M059J (cell line): ENCODE measurements around the gene STK32C. TPM values are rescaled to one million over a fixed set of nuclear protein-coding genes. Genes with fewer than 3 reads are reported as not detected.

ENCODE experiments used
- DNase-seq: peaks from one replicate; pipeline ENCODE4 v3.0.0-alpha.2; 2012; ENCODE audit warnings: low read depth
- total RNA-seq: library from RNA; depleted of rRNA; stranded (reverse); fragments of >200 nt; shearing (Covaris generic); gene quantifications from 2 replicates; pipeline ENCODE4 v1.2.3, GENCODE V29; 2014

The STK32C gene
- total RNA-seq, 1 experiment from 2014 or later = 3.6 TPM

DNA sequence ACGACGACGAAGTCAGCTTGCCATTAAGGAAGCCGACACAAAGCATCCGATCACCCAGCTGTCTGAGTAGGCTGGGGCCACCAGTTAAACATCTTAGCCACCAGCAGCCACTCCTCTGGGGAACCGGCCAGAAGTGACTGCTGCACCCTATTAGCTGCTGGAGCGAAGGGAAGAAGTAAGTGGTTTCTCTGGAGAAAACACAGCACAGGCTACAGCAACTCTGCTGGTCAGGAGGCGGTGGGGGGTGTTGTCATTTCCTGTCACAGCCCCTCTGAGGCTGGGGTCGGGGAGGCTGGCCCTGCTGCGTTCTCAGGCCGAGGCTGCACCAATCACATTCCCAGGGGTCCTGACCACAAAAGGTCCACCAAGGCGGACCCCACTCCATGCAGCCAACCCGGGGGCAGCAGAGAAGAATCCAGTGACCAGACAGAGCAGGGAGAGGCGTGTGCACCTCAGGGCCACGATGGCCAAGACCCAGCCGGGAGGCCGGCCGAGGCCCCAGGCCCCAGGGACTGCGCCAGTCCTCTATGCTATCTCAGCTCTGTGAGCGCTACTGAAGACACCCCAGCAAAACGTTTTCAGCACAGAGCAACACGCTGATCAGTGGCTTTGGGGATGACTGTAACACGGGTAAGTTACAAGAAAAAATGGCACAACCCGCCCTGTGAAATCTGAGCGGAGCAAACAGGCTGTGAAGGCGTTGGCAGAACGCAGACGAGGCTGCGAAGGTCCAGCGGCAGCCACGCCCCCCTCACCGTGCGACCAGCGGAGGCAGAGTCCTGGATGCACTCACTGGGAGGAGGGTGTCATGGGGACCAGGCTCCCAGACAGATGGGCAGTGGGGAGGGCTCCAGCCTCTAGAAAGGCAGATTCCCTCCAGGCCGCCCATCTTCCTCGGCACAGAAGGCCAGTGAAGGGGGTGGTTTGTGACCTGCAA, 24.8 kb downstream of the STK32C start:
- no peak for DNase-seq

DNA sequence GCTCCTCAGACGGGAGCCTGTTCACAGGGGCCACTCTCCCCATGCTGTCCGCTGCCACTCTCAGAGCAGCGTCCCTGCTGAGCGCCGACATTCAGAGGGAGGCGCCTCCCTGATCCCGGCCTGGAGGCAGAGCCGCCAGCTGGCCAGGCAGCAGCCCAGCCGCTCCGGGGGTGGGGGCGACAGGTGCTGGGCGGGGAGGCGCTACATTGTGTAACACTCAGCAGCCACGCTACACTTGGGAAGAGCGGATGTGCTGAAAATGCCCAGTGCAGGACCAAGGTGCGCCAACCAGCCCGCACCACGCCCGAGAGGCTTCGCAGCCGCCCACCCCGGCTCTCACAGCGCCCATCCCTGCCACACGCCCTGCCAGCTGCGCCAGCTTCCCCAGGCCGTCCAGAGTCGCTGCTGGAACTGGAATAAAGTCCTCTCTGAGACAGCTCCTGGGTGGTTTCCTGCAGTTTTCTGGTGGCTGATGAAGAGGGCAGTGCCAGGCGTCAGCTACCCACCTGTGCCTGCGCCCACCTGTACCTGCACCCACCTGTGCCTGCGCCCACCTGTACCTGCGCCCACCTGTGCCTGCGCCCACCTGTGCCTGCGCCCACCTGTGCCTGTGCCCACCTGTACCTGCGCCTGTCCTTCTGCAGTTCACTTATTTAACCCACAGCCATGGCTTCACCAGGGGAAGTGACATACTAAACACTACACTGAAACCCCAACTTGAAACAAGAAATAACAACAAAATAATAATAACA, 25.7 kb downstream of the STK32C start:
- DNase-seq = no peak

- DNase-seq = no peak
These were observed 27.1 kb downstream of the STK32C start for GRCh38 chr10:132280646-132281074.

DNA sequence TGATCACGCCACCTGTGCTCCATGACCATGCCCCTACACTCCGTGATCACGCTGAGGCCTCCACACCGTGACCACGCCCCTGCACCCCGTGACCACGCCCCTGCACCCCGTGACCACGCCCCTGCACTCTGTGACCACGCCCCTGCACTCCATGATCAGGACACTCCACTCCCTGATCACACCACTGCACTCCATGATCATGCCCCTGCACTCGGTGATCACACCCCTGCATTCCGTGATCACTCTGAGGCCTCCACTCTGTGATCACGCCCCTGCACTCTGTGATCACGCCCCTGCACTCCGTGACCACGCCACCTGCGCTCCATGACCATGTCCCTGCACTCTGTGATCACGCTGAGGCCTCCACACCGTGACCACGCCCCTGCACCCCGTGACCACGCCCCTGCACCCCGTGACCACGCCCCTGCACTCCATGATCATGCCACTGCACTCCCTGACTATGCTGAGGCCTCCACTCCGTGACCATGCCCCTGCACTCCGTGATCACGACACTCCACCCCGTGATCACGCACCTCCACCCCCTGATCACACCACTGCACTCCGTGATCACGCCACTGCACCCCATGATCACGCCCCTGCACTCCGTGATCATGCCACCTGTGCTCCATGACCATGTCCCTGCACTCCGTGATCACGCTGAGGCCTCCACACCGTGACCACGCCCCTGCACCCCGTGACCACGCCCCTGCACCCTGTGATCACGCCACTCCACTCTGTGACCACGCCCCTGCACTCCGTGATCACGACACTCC, 27.7 kb downstream of the STK32C start:
- DNase-seq = no peak

DNA sequence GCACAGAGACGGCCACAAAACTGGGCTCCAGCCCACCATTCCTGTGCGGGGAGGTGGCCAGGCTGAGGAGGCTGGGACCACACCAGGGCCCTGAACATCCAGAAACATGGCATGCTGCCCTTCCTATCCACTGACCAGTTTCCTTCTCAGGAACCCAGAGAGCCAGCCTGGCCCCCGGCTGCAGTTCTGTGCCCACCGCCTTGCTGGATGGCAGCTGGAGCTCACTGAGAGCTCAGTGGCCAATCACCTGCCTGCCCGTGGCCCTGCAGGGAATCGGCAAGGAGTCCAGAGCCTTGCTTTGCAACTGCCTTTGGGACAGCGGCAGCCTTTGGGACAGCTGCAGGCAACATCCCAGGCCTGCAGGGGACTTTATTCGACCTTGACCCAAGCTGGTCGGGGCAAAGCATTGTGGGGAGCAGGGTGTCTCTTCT, 30.4 kb downstream of the STK32C start:
- DNase-seq = no peak

GRCh38 chr10:132276706-132277105, 31.0 kb downstream of the STK32C start:
- DNase-seq = no peak

GRCh38 chr10:132276179-132276675, 31.5 kb downstream of the STK32C start:
- DNase-seq = no peak

- no peak for DNase-seq
These were observed 32.1 kb downstream of the STK32C start for GRCh38 chr10:132275426-132276178.

DNA sequence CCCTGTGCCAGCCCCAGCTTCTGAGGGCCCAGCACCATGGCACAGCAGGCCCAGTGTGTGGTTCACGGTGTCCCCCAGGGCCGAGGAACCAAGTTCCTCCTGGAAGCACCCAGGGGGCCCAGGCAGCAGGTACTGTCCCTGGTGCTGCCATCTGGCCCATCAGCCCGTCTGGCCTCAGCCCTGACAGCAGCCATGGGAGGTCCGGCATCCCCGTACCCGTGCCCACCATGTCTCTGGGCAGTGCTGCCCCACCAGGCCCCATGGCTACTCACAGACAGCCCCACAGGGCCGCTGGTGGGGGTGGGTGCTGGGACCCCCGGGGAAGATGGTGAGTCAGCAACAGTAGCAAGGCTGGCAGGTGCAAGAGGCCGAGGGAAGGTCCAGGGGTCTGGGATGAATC, 32.8 kb downstream of the STK32C start:
- DNase-seq = no peak

DNA sequence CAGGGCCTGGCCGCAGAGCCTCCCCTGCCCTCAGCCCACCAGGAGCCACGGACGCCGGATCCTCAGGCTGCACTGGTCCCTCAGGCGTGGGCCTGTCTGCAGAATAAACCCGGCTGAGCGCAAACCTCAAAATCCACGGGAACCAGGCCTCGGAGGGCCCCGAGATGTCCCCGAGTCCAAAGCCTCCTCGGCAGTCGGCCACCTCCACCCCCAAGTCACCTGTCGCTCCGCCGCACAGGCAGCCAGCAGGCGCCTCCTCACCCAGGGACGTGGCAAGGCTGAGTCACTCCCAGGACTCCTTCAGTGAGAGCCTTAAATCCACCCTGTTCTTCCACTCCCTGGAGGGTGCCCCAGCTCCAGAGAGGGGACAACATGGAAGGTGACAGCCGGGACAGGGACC, 33.2 kb downstream of the STK32C start:
- DNase-seq = no peak

- DNase-seq = no peak
These were observed 33.8 kb downstream of the STK32C start for GRCh38 chr10:132273966-132274365.

GRCh38 chr10:132273304-132273944, 34.3 kb downstream of the STK32C start:
- no peak for DNase-seq

DNA sequence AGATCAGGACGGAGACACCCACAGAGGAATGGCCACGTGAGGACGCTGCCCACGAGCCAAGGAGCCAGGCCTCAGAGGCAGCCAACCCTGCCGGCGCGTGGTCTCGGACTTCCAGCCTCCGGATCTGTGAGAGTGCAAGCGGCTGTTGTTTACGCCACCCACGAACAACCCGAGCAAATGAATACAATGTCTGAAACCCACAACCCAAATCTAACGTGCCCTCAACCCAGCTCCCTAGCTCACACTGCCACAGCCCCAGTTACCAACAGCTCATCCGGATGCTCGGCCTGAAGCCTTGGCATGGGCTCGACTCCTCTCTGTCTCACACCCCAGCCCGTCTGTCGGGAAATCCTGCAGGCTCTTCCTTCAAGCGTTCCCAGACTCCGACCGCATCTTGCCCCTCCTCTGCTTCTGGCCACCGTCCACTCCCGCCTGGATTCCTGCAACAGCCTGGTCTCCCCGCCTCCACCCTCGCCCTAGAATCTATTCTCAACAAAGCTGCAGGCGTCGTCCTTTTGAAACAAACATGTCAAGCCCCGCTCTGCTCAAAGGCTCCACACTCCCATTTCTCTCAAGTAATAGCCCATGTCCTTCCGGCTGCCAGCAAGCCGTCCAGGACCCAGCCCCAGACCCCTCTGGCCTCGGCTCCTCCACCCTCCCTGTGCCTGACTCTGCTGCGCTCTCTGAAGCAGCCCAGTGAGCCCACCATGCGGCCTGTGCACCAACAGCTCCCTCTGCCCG, 35.3 kb downstream of the STK32C start:
- no peak for DNase-seq

- no peak for DNase-seq
These were observed 36.1 kb downstream of the STK32C start for GRCh38 chr10:132271458-132272230.

DNA sequence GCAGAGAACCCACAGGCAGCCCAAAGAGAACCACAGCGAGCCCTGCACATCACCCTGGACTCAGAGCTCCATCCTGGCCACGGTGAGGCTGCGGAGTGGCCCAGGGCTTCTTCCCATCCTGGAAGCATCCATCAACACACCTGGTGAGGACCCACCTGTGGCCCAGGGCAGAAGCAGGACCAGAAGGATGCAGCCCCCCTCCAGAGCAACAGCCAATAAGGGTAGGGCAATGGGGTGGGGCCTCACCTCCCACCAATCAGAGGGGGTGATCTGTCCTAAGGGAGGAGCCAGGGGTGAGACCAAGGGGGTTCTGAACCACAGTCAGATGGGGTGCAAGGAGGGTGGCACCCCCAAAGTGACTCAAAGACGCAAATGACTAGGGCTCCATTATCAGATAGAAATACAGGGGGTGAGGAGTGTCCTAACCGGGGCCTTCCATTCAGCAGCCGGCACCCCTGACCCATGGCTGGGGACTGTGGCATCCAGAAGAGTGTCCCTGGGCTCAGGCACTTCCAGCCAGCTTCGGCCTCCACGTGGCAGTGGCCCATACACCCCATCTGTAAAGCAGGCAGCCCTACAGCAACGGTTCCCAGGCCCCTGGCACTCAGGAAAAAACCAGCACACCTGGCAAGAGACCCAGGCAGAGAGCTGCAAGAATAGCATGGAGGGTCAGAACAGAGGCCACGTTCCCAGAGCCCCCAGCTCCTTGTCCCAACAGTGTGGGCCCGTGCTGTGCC, 36.9 kb downstream of the STK32C start:
- no peak for DNase-seq

DNA sequence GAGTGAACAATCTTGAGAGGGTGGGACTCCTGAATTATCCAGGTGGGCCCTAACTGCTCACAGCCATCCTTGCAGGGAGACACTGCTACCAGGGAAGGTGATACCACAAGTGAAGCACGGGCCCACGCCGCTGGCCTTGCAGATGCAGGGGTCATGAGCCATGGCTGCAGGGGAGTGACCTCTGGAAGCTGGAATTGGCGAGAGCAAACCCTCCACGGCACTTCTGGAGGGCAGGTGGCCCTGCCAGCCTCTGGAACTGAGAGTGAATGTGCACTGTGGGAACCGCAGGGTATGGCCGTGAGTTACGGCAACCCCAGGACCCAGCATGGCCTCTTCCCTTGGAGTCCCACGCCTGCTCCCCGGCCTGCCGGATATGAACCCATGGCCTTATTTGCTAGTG, 37.5 kb downstream of the STK32C start:
- no peak for DNase-seq

DNA sequence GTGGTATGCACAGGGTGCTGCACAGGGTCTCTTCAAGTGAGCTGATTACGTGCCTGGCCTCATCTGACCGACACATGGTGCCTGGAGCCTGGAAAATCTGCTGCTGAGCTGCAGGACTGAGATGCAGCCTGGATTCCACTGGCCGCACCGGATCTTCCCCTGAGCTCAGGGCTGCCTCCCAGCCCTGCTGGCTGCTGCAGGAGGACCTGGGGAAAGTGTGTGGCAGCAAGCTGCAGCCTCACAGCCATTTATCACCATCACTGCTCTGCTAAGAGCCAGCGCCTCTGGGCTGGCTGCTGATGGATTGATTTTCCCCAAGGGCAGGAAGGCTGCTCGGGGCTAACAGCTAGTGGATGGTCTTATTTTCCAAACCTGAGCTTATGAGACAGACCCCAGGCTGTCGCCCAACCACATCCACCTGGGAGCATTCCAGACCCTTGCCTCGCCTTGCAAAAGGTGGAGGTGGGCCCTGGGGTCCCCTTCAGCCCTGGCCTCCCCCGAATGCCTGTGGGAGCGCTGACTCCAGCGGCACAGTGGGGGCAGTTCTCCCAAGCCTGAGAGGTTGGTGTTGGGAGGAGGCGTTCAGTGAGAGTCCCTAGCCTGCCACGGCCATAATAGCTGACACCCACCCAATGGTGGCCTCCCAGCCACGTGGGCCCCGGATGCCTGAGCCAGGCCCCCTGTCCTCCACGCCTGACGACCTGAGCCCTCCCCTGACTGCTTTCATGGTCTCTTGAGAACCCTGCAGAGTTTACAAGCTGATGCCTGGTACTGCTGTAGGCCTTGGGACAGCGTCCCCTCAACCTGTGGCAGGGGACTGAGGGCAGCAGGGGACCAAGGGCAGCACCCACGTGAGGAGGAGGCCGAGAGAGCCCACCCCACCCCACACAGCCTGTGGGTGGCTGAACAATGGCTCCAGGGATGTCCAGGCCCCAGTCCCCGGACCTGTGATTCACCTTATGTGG, 38.2 kb downstream of the STK32C start:
- no peak for DNase-seq
